ENCODE data around the gene UBE3D.

GRCh38 chr6:83096791-83097190 is 31.1 kb upstream of the UBE3D start:
- TF ChIP-seq CTCF (IDR thresholded peaks at IDR 0.05) (no peak), POLR2AphosphoS5 (IDR thresholded peaks at IDR 0.05) (no peak), POLR2A (IDR thresholded peaks at IDR 0.05) (no peak)

Measured in transverse colon (tissue), 4 donors.